Forelimb muscle (tissue), 1 donor: ENCODE results near the gene KLRC1. TPM values are rescaled to one million over a fixed set of nuclear protein-coding genes. Genes with fewer than 3 reads are reported as not detected.
"Not testable (repeated sequence)": the region's sequence is repeated elsewhere in the genome, so short reads cannot be mapped to it uniquely, and the experiment has no call there.

ENCODE experiments used
- DNase-seq: peaks from one replicate; pipeline ENCODE4 v3.0.0-alpha.2; 2013; ENCODE audit warnings: low read depth
- polyA plus RNA-seq: library from polyadenylated mRNA; unstranded; fragments of 120-200 nt; gene quantifications from one replicate; pipeline ENCODE4 v1.2.1, GENCODE V29; 2013; ENCODE audit not compliant: insufficient read length

KLRC1 gene
- polyA plus RNA-seq, 1 donor: 0.37 TPM

DNA sequence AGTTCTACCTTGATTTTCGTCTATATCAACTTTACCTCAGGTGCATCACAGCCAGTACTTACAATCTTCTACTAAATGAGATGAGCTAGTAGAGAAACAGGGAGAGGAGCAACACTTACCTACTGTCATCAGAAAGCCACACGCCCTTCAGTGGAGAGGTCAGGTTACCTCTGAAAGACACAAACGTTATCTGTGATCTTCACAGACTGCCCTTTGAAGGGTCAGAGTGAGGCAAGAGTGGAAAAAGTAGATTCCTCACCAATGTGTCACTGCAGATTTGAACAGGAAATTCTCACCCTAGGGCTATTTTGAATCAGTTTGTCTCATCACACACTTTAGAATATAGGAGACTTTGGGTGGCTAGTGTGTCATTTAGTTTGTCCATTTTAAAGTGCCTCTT is 31.0 kb downstream of the KLRC1 start:
- DNase-seq: not testable (repeated sequence)

DNA sequence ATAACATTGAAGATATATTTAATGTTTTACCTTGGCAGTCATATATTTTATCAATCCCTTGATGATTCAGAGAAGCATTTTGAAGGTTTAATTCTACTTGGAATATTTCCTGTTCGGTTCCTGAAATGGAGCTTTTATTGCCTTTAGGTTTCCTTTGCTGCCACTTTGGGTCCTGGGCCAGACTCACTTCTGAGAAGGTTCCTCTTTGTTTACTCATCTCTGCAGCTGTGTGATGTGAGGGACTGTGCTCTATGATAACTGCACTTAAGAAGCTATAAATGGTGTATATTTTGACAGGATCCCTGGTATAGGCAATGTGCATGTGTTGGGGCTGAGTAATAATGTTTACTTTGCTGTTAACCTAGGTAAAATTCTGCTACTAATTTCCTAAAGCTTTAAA is 32.8 kb downstream of the KLRC1 start, which contains the start of gene KLRC3:
Gene KLRC3 (minus strand): TSS at position 262 of the 400 bp plus-strand sequence. CDS start 45 bp downstream, at position 217.
- DNase-seq: not testable (repeated sequence)

GRCh38 chr12:10409392-10409791 is 43.8 kb downstream of the KLRC1 start, which contains the start of gene KLRC4:
KLRC4 (minus strand) TSS chr12:10409757; CDS start chr12:10409575, 182 bp downstream.
- no peak for DNase-seq

DNA sequence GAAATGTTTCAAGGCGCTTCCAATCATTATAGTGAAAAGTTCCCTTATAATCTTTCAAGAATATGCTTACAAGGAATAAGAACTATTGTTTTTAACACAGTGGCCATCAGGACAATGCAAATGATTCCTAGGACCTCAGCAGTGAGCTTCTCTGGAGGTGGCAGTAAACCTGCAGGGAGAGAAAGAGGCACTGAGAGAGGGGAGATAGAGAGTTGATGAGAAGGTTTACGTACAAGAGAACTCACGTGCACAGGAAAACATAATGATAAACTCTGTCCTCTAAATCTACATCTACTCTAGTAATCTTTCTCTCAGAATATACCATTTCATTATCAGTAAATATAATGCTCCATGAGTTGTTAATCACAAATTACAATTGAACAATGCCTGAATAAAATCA is 44.3 kb downstream of the KLRC1 start:
- DNase-seq: no peak

- no peak for DNase-seq
Observed at GRCh38 chr12:10406725-10407124, 46.5 kb downstream of the KLRC1 start.

GRCh38 chr12:10405294-10405693 is 47.9 kb downstream of the KLRC1 start:
- DNase-seq: no peak

DNA sequence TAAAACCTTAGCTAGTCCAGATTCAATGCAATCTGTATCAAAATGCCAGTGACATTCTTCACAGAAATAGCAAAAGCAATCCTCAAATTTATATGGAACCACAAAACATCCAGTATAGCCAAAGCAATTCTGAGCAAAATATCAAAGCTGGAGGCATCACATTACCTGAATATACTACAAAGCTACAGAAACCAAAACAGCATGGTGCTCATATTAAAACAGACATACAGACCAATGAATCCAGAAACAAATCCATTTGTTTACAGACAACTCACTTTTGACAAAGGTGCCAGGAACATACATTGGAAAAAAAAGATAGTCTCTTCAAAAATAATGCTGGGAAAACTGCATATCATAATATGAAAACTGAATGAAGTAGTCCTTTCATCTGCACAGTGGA is 48.4 kb downstream of the KLRC1 start:
- DNase-seq: no peak

- no peak for DNase-seq
Observed at GRCh38 chr12:10400829-10401228, 52.3 kb downstream of the KLRC1 start.

- no peak for DNase-seq
Observed at GRCh38 chr12:10398168-10398567, 55.0 kb downstream of the KLRC1 start.

GRCh38 chr12:10397296-10397695 is 55.9 kb downstream of the KLRC1 start:
- no peak for DNase-seq

DNA sequence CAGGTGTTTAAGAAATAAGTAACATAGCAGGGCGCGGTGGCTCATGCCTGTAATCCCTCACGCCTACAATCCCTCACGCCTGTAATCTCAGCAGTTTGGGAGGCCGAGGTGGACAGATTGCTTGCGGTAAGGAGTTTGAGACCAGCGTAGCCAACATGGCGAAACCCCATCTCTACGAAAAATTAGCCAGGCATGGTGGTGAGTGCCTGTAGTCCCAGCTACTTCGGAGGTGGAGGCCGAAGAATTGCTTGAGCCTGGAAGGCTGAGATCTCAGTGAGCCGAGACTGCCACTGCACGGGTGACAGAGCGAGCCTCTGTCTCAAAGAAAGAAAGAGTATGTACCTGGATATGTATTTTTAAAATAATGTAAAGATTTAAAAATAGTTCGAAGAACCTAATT is 57.0 kb downstream of the KLRC1 start:
- not testable (repeated sequence) for DNase-seq

Other genes starting within 250 kb of the KLRC1 start
- 22.2 TPM for gene GABARAPL1, start 240.5 kb downstream of the KLRC1 start, polyA plus RNA-seq
- gene KLRD1, start 145.5 kb downstream of the KLRC1 start, polyA plus RNA-seq: 1.3 TPM
- gene KLRK1, start 63.3 kb downstream of the KLRC1 start, polyA plus RNA-seq: 0.58 TPM
- gene KLRC4, start 43.6 kb downstream of the KLRC1 start, polyA plus RNA-seq: not detected
- not detected for gene KLRC3, start 32.8 kb downstream of the KLRC1 start, polyA plus RNA-seq
- not detected for gene KLRC2, start 17.4 kb downstream of the KLRC1 start, polyA plus RNA-seq
- 3.1 TPM for gene EIF2S3B, start 52.5 kb upstream of the KLRC1 start, polyA plus RNA-seq
- gene MAGOHB, start 160.2 kb upstream of the KLRC1 start, polyA plus RNA-seq: 20.2 TPM
- 0.13 TPM for gene STYK1, start 220.7 kb upstream of the KLRC1 start, polyA plus RNA-seq